Esophagus squamous epithelium (tissue), 5 donors: ENCODE measurements around the gene ZMAT5. TPM values are rescaled to one million over a fixed set of nuclear protein-coding genes. Genes with fewer than 3 reads are reported as not detected.

ENCODE experiments used
- DNase-seq: peaks from one replicate; lab custom pipeline; 2025; lab: John Stamatoyannopoulos, UW
- H3K27ac ChIP-seq, 4 donors: fragments of 200-600 bp; sonication (generic); one replicate each; pipeline ENCODE4 v1.5.1; 2016 to 2019; ENCODE audit warnings: mild to moderate bottlenecking in 1 of 4
- H3K27me3 ChIP-seq, 4 donors: fragments of 200-600 bp; sonication (generic); 1 replicate in 3 of 4; 2 replicates in 1 of 4; pipeline versions ENCODE4 v1.5.1 to v1.6.0; 2017 to 2021; ENCODE audit warnings: antibody characterized with exemption in 1 of 4
- H3K36me3 ChIP-seq, 3 donors: fragments of 200-600 bp; sonication (generic); one replicate each; pipeline ENCODE4 v1.5.1; 2016 to 2019
- H3K4me1 ChIP-seq, 3 donors: fragments of 200-600 bp; sonication (generic); one replicate each; pipeline ENCODE4 v1.5.1; 2017 to 2019
- H3K4me3 ChIP-seq, 4 donors: fragments of 200-600 bp; sonication (generic); 1 replicate in 3 of 4; 2 replicates in 1 of 4; pipeline ENCODE4 v1.5.1; 2016 to 2019; ENCODE audit warnings: mild to moderate bottlenecking in 2 of 4, moderate library complexity in 1 of 4
- H3K9me3 ChIP-seq, 3 donors: fragments of 200-600 bp; sonication (generic); one replicate each; pipeline ENCODE4 v1.5.1; 2016 to 2019
- CTCF ChIP-seq, 6 experiments: fragments of 450-650 bp in 4 of 6; fragments of 200-600 bp in 2 of 6; sonication (generic) in 2 of 6; IDR thresholded peaks; one replicate each; pipeline ENCODE4 v1.5.1; 2016 to 2019; ENCODE audit warnings: antibody characterized with exemption in 6 of 6, mild to moderate bottlenecking in 4 of 6, moderate library complexity in 4 of 6
- POLR2A ChIP-seq, 4 donors: fragments of 450-650 bp; IDR thresholded peaks; one replicate each; pipeline ENCODE4 v1.6.1; 2017; ENCODE audit warnings: antibody characterized with exemption in 4 of 4, mild to moderate bottlenecking in 4 of 4, moderate library complexity in 3 of 4
- WGBS, 2 donors: methylation state at CpG; one replicate each; pipeline ENCODE4 v1.1.5; 2018; 5-methylcytosine and 5-hydroxymethylcytosine counted together
- intact Hi-C: fragments of 100-400 bp; cut with DNase I; formaldehyde crosslinking; loops from one replicate; pipeline ENCODE4 v1.15.0; 2022
- total RNA-seq, 4 donors: library from RNA; depleted of rRNA; stranded (reverse); fragments of >200 nt; gene quantifications; one replicate each; pipeline ENCODE4 v1.1.0, GENCODE V29; 2016
- donor health status: DM: yes; HTN: yes; CAD: no.

The ZMAT5 gene
- total RNA-seq, 4 donors from 2014 or later: 10.1 to 43.8 (median 18.1) TPM

GRCh38 chr22:29748248-29748893 is 18.4 kb downstream of the ZMAT5 start:
- H3K27ac ChIP-seq: peak overlapping the region; percentile 44 to 64 (median 58)
- 86 to 87% methylated on average over 4 of the region's 9 CpGs for WGBS, 2 donors
- H3K36me3 ChIP-seq: peaks cover 3 to 47% (median 5%) of the 10 kb centered on the region in 3 donors
- intact Hi-C loops: no loop called here
- no peak for TF ChIP-seq POLR2A (IDR thresholded peaks at IDR 0.05)
- TF ChIP-seq CTCF (IDR thresholded peaks at IDR 0.05): no peak
- peaks cover 0 to 52% (median 12%) of the 10 kb centered on the region in 3 donors for H3K4me1 ChIP-seq
- no peak overlapping the region for H3K4me3 ChIP-seq
- H3K27me3 ChIP-seq: no peaks in the 10 kb centered on the region
- DNase-seq: no peak
- H3K9me3 ChIP-seq: no peaks in the 10 kb centered on the region

DNA sequence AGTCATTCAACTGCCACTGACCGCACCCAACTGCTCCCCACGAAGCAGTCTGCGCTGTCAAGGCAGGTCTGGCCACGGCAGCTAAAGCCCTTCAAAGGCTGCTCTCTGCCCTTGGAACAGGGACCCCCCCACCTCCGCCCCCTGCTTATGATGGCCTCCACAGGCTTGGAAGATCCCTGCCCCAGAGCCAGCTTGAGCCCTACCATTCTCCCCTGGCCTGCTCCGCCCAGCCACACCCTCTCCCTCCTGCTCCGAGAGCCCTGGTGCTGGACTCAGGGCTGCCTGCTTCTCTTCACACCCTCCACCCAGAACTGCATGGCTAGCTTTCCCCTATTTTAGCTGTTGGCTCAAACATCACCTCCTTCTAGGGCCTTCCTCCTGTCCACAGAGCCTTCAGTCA is 19.0 kb downstream of the ZMAT5 start:
- peaks cover 0 to 52% (median 12%) of the 10 kb centered on the region in 3 donors for H3K4me1 ChIP-seq
- intact Hi-C loops: no loop called here
- 67 to 90% methylated on average over 2 to 6 of the region's 7 CpGs for WGBS, 2 donors
- H3K36me3 ChIP-seq: peaks cover 3 to 43% (median 5%) of the 10 kb centered on the region in 3 donors
- no peaks in the 10 kb centered on the region for H3K27me3 ChIP-seq
- H3K4me3 ChIP-seq: no peak overlapping the region
- H3K27ac ChIP-seq: peak overlapping the region; percentile 44 to 64 (median 58)
- TF ChIP-seq CTCF (IDR thresholded peaks at IDR 0.05) (no peak), POLR2A (IDR thresholded peaks at IDR 0.05) (no peak)
- DNase-seq: no peak
- no peaks in the 10 kb centered on the region for H3K9me3 ChIP-seq

DNA sequence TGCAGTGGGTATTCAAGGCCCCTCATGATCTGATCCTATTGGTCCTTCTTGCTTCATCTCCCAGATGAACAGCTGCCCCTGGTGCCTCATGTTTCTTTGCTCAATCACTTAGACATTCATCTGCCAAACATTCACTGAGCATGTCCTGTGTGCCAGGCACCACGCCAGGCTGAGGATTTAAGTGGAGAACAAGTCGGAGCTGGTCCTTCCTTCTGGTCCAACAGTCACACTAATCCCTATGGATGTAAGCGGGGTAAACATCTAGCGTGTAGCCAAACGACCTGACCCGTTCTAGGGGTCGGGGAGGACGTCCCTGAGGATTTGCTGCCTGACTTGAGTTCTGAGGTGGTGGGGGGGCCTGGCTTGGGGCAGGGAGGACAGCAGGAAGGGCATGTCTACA is 21.9 kb downstream of the ZMAT5 start:
- no peak overlapping the region for H3K4me3 ChIP-seq
- no peak for DNase-seq
- H3K27ac ChIP-seq: peak overlapping the region in 1 of 4 donors; percentile 7
- peaks cover 0 to 52% (median 12%) of the 10 kb centered on the region in 3 donors for H3K4me1 ChIP-seq
- H3K36me3 ChIP-seq: peaks cover 3 to 66% (median 5%) of the 10 kb centered on the region in 3 donors
- intact Hi-C loops: no loop called here
- 20 to 29% methylated on average over 1 to 3 of the region's 8 CpGs for WGBS, 2 donors
- no peaks in the 10 kb centered on the region for H3K27me3 ChIP-seq
- TF ChIP-seq POLR2A (IDR thresholded peaks at IDR 0.05): no peak
- TF ChIP-seq CTCF (IDR thresholded peaks at IDR 0.05): no peak
- H3K9me3 ChIP-seq: no peaks in the 10 kb centered on the region

DNA sequence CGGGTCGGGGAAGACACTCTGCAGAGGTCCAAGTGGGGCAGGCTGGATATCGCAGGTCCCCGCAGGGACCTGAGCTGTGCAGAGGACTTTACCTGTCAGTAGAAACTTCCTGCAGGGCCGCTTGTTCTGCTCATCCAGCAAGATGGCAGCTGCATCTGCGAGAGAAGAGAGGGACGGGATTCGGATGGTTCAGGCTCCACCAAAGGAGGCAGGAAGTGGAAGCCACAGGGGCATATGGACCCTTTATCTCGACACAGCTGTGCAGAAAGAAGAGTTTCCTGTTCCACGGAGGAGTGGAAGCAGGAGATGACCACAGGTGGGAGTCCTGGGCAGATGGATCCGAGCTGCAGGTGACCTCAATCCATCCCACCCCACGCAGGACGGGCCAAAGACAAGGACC is 24.5 kb downstream of the ZMAT5 start:
- Histone ChIP-seq H3K4me1 (peaks cover 0 to 35% (median 12%) of the 10 kb centered on the region in 3 donors), H3K27me3 (no peaks in the 10 kb centered on the region), H3K36me3 (peaks cover 5 to 71% (median 5%) of the 10 kb centered on the region in 3 donors), H3K4me3 (no peak overlapping the region), H3K9me3 (no peaks in the 10 kb centered on the region), H3K27ac (no peak overlapping the region)
- no peak for DNase-seq
- intact Hi-C loops: no loop called here
- TF ChIP-seq POLR2A (IDR thresholded peaks at IDR 0.05) (no peak), CTCF (IDR thresholded peaks at IDR 0.05) (no peak)
- WGBS, 2 donors: 81 to 87% methylated on average over 8 to 13 of the region's 13 CpGs

DNA sequence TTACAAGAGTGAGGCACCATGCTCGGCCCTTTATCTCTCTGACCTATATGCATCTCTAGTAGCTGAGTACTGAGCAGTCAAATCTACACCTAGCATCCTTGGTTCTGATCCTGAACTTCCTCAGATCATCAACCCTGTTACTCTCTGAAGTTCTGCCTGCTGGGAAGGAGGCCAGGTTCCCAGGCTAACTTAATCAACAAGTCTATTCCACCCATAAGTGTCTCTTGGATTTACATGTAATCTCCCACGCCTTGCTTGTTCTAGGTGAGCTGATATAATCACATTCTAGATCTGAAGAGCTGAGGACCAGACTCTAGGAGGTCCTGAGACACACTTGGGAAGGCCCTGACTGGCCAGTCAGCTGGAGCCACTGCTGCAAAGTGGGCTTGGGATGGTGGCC is 24.9 kb downstream of the ZMAT5 start:
- DNase-seq: no peak
- TF ChIP-seq POLR2A (IDR thresholded peaks at IDR 0.05) (no peak), CTCF (IDR thresholded peaks at IDR 0.05) (no peak)
- Histone ChIP-seq H3K4me3 (no peak overlapping the region), H3K27me3 (no peaks in the 10 kb centered on the region), H3K4me1 (peaks cover 0 to 31% (median 12%) of the 10 kb centered on the region in 3 donors), H3K36me3 (peaks cover 5 to 67% (median 5%) of the 10 kb centered on the region in 3 donors), H3K27ac (no peak overlapping the region), H3K9me3 (no peaks in the 10 kb centered on the region)
- intact Hi-C loops: no loop called here
- WGBS, 2 donors: 43 to 100% methylated on average over 1 of the region's 2 CpGs
